AG09309 (cell line): Measurements from ENCODE around the gene UNC13B.

Experiments used
- DNase-seq: peaks from one replicate; pipeline ENCODE4 v3.0.0-alpha.2; 2010; ENCODE audit warnings: low read depth
- H3K4me3 ChIP-seq: 2 replicates; pipeline ENCODE4 v1.5.1; 2011; ENCODE audit warnings: mild to moderate bottlenecking, low read depth, low read length, moderate library complexity; ENCODE audit not compliant: control insufficient read depth
- TF ChIP-seq, protein P1 (sequence below): IDR thresholded peaks from 2 replicates; pipeline ENCODE4 v1.5.1; 2011; ENCODE audit warnings: mild to moderate bottlenecking, low read depth, low read length, inconsistent platforms; ENCODE audit not compliant: insufficient read depth, control insufficient read depth; ENCODE audit errors: missing control alignments

Gene UNC13B

DNA sequence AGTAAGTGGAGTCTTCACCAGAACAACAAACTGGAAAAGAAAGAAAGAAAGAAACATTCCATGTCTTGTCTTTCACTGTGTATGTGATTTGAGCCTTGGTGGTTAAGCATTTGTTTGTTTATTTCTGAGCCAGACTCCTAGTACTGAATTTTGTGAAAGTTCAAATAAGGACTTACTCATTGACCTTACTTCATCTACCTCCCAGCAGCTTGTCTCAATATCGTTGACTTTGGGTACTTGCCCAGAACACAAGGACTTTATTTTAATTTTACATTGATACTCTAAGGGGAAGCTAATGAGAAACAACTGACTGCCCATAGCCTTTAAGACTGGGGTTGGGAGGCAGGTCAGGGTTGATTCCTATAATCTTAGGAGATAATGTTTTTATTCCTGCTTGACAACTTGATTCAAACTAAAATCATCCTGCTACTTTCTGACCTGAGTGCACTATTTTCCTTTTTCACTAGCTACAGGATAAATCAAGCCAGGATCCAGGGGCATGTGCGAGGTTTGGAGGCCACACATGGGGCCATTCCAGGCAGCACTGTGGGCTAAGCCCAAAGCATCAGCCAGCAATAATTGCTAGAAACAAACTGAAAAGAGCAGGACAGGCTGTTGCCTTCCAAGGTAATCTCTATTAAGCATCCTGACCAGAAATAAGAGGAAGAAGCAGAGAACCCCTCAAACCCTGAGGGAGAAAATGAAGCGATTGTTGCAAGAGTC lies 189.2 kb downstream of the UNC13B start:
- TF ChIP-seq, protein P1, sequence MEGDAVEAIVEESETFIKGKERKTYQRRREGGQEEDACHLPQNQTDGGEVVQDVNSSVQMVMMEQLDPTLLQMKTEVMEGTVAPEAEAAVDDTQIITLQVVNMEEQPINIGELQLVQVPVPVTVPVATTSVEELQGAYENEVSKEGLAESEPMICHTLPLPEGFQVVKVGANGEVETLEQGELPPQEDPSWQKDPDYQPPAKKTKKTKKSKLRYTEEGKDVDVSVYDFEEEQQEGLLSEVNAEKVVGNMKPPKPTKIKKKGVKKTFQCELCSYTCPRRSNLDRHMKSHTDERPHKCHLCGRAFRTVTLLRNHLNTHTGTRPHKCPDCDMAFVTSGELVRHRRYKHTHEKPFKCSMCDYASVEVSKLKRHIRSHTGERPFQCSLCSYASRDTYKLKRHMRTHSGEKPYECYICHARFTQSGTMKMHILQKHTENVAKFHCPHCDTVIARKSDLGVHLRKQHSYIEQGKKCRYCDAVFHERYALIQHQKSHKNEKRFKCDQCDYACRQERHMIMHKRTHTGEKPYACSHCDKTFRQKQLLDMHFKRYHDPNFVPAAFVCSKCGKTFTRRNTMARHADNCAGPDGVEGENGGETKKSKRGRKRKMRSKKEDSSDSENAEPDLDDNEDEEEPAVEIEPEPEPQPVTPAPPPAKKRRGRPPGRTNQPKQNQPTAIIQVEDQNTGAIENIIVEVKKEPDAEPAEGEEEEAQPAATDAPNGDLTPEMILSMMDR = no peak
- H3K4me3 ChIP-seq = no peak overlapping the region
- DNase-seq = peak; percentile 53

DNA sequence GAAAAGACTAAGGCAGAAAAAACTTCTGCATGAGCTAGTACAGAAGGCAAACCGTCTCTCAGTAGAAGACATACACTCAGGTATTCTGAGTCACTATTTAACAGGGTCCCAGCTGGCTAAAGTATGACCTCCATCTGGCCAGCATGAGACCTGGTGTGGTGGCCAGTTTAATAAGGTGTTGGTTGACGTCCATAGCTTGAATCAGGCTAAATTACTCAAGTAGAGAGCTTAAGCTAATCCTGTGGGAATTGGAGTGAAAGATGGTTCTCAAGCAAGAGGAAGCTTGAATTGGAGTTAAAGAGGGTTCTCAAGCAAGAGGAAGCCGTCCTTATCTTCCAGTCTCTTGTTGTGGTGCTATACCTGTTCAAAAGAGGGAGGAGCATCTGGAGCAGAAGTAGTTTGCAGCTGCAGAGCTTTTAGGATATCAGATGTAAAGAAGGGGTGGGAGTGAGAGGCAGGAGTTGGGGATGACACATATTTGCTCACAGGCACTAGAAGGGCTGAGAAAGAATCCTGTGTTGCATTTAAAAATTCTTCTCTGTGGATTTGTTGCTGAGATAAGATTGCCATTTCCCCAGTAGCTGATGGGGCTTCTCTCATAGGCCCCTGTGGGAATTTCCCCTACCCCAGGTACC lies 192.0 kb downstream of the UNC13B start:
- DNase-seq = peak; percentile 37

DNA sequence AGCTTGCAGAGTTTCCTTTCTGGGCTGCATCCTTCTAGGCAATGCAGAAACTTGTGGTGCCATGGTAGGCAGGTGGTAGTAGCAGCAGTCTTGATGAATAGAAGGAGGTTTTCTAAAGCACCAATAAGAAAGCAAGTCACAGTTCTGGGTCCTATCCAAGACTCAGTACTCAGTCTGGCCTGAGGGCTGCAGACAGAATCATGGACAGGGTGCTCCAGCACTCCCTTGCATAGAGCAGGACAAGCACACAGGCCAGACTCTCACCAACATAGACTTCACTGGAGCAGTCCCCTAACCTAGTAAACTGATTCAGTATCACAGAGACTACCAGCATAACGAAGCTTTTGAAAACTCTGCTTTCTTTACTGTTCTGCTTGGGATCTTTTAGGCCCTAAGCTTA lies 194.1 kb downstream of the UNC13B start:
- H3K4me3 ChIP-seq = no peak overlapping the region
- TF ChIP-seq, protein P1 = no peak
- DNase-seq = no peak

More for the DNA sequence above, 192.0 kb downstream of the UNC13B start:
- TF ChIP-seq, protein P1 = no peak
- no peak overlapping the region for H3K4me3 ChIP-seq

DNA sequence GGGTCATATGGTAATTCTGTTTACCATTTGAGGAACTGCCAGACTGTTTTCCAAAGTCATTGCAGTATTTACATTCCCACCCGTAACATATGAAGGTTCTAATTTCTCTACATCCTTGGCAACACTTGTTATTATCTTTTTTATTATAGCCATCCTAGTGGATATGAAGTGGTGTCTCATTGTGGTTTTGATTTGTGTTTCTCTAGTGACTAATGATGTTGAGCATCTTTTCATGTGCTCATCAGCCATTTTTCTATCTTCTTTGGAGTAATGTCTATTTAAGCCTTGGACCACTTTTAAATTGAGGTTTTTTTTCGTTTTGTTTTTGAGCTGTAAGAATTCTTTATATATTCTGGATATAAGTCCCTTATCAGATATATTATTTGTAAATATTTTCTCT lies 195.3 kb downstream of the UNC13B start:
- no peak overlapping the region for H3K4me3 ChIP-seq
- no peak for DNase-seq
- TF ChIP-seq, protein P1 = no peak

DNA sequence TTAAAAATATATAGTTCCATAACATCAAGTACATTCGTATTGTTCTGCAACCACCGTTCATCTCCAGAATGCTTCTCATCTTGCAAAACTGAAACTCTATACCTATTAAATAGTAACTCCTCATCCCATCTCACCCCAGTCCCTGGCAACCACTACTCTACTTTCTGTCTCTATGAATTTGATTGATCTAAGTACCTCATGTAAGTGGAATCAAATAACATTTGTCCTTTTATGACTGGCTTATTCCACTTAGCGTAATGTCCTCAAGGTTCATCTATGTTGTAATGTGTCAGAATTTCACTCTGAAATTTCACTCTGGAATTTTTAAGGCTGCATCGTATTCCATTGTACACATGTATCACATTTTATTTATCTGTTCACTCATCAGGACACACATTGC lies 196.0 kb downstream of the UNC13B start:
- no peak for DNase-seq
- no peak overlapping the region for H3K4me3 ChIP-seq
- TF ChIP-seq, protein P1 = no peak

DNA sequence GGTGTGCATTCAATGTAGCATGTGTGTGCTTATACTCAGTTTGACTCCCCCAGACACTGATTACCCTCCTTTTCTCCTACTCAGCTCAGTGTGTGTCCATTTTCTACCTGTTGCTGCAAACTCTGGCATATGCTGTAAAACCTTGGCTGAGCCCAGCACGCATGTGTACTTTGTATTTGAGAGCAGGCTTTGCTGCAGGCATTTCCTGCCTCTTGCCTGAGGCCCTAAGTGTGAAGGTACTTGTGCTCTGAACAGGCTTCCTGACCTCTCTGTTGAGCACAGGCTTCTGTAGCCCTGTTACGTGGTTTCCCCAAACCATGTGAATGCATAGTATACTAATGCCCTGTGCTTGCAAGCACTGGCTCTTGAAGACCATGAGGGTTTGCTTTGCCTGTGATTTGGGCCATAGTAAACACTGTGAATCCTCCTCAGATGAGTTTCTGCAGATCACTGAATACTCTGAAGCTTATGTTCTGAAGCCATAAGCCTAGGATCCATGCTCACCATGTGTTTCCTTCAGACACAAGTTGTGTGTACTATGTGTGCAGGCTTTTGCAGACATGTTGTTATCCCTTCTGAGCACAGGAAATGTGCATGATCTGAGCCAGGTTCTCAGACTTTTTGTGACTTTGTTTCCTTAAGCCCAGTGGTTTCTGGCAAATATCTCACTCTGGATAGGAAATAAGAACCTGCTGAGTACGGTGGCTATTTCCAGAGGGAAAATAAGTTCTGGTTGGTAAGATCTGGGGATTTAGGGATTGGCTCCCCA lies 203.2 kb downstream of the UNC13B start:
- TF ChIP-seq, protein P1 = no peak
- H3K4me3 ChIP-seq = no peak overlapping the region
- DNase-seq = no peak
